ENCODE results near the gene RBMS1. TPM values are rescaled to one million over a fixed set of nuclear protein-coding genes. Genes with fewer than 3 reads are reported as not detected.

RBMS1 gene
- total and polyA plus RNA-seq, 4 donors: 7.9 to 23.5 (median 15.5) TPM

GRCh38 chr2:160469164-160469563 lies 24.4 kb downstream of the RBMS1 start:
- TF ChIP-seq, protein P1, sequence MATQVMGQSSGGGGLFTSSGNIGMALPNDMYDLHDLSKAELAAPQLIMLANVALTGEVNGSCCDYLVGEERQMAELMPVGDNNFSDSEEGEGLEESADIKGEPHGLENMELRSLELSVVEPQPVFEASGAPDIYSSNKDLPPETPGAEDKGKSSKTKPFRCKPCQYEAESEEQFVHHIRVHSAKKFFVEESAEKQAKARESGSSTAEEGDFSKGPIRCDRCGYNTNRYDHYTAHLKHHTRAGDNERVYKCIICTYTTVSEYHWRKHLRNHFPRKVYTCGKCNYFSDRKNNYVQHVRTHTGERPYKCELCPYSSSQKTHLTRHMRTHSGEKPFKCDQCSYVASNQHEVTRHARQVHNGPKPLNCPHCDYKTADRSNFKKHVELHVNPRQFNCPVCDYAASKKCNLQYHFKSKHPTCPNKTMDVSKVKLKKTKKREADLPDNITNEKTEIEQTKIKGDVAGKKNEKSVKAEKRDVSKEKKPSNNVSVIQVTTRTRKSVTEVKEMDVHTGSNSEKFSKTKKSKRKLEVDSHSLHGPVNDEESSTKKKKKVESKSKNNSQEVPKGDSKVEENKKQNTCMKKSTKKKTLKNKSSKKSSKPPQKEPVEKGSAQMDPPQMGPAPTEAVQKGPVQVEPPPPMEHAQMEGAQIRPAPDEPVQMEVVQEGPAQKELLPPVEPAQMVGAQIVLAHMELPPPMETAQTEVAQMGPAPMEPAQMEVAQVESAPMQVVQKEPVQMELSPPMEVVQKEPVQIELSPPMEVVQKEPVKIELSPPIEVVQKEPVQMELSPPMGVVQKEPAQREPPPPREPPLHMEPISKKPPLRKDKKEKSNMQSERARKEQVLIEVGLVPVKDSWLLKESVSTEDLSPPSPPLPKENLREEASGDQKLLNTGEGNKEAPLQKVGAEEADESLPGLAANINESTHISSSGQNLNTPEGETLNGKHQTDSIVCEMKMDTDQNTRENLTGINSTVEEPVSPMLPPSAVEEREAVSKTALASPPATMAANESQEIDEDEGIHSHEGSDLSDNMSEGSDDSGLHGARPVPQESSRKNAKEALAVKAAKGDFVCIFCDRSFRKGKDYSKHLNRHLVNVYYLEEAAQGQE (IDR thresholded peaks at IDR 0.05): no peak
- TF ChIP-seq TAF1 (conservative IDR thresholded peaks at IDR 0.05) (no peak), RXRA (IDR thresholded peaks at IDR 0.05) (no peak), ZBTB33 (IDR thresholded peaks at IDR 0.05) (no peak), GABPA (IDR thresholded peaks at IDR 0.05 in 1 of 2, conservative IDR thresholded peaks at IDR 0.05 in 1 of 2) (no peak), YY1 (IDR thresholded peaks at IDR 0.05) (no peak)
- Histone ChIP-seq H3K4me3 (ENCODE audit: low read depth in 1 of 3, low read length in 3 of 3) (no peak overlapping the region), H3K36me3 (ENCODE audit: control insufficient read depth in 4 of 4, insufficient read depth in 3 of 4, low read depth in 1 of 4, low read length in 3 of 4) (no peaks in the 10 kb centered on the region), H3K9me3 (ENCODE audit: control insufficient read depth in 4 of 4, low read length in 3 of 4) (no peaks in the 10 kb centered on the region), H3K27ac (ENCODE audit: low read depth in 1 of 2, low read length in 2 of 2) (no peak overlapping the region), H3K27me3 (ENCODE audit: control insufficient read depth in 4 of 4, insufficient read depth in 4 of 4, low read length in 3 of 4) (no peaks in the 10 kb centered on the region), H3K9ac (ENCODE audit: low read depth in 1 of 2, low read length in 2 of 2) (no peak overlapping the region), H3K4me1 (ENCODE audit: control insufficient read depth in 4 of 4, insufficient read depth in 4 of 4, low read length in 3 of 4) (peaks cover 0 to 3% (median 0%) of the 10 kb centered on the region in 4 donors)
- no peak for DNase-seq (ENCODE audit: low spot score)
- WGBS: 89% methylated on average over 6 of the region's 6 CpGs

- H3K36me3 ChIP-seq (ENCODE audit: control insufficient read depth in 4 of 4, insufficient read depth in 3 of 4, low read depth in 1 of 4, low read length in 3 of 4): no peaks in the 10 kb centered on the region
- H3K9me3 ChIP-seq (ENCODE audit: control insufficient read depth in 4 of 4, low read length in 3 of 4): no peaks in the 10 kb centered on the region
- WGBS: 94% methylated on average over 6 of the region's 6 CpGs
- DNase-seq (ENCODE audit: low spot score): no peak
- no peak overlapping the region for H3K27ac ChIP-seq (ENCODE audit: low read depth in 1 of 2, low read length in 2 of 2)
- TF ChIP-seq JUND (IDR thresholded peaks at IDR 0.05) (no peak), EGR1 (IDR thresholded peaks at IDR 0.05; ENCODE audit: low read depth in 2 of 2) (no peak), ZBTB33 (IDR thresholded peaks at IDR 0.05) (no peak), RXRA (IDR thresholded peaks at IDR 0.05) (no peak), HNF4A (conservative IDR thresholded peaks at IDR 0.05) (no peak)
- TF ChIP-seq, protein P1 (IDR thresholded peaks at IDR 0.05): no peak
- TF ChIP-seq, protein P2, sequence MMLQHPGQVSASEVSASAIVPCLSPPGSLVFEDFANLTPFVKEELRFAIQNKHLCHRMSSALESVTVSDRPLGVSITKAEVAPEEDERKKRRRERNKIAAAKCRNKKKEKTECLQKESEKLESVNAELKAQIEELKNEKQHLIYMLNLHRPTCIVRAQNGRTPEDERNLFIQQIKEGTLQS (IDR thresholded peaks at IDR 0.05): no peak
- TF ChIP-seq, protein P3, sequence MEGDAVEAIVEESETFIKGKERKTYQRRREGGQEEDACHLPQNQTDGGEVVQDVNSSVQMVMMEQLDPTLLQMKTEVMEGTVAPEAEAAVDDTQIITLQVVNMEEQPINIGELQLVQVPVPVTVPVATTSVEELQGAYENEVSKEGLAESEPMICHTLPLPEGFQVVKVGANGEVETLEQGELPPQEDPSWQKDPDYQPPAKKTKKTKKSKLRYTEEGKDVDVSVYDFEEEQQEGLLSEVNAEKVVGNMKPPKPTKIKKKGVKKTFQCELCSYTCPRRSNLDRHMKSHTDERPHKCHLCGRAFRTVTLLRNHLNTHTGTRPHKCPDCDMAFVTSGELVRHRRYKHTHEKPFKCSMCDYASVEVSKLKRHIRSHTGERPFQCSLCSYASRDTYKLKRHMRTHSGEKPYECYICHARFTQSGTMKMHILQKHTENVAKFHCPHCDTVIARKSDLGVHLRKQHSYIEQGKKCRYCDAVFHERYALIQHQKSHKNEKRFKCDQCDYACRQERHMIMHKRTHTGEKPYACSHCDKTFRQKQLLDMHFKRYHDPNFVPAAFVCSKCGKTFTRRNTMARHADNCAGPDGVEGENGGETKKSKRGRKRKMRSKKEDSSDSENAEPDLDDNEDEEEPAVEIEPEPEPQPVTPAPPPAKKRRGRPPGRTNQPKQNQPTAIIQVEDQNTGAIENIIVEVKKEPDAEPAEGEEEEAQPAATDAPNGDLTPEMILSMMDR (IDR thresholded peaks at IDR 0.05; ENCODE audit: low read depth, low read length, missing input control): no peak
- H3K4me3 ChIP-seq (ENCODE audit: low read depth in 1 of 3, low read length in 3 of 3): no peak overlapping the region
- H3K4me1 ChIP-seq (ENCODE audit: control insufficient read depth in 4 of 4, insufficient read depth in 4 of 4, low read length in 3 of 4): peaks cover 0 to 3% (median 0%) of the 10 kb centered on the region in 4 donors
- H3K9ac ChIP-seq (ENCODE audit: low read depth in 1 of 2, low read length in 2 of 2): no peak overlapping the region
- H3K27me3 ChIP-seq (ENCODE audit: control insufficient read depth in 4 of 4, insufficient read depth in 4 of 4, low read length in 3 of 4): no peaks in the 10 kb centered on the region
Measured at GRCh38 chr2:160467086-160467485, 26.5 kb downstream of the RBMS1 start.
